LoVo (cell line): ENCODE measurements around the gene GPX4.

Experiments used
- DNase-seq: peaks from one replicate; pipeline ENCODE4 v3.0.0-alpha.2; 2016; ENCODE audit warnings: low spot score

GPX4 gene

DNA sequence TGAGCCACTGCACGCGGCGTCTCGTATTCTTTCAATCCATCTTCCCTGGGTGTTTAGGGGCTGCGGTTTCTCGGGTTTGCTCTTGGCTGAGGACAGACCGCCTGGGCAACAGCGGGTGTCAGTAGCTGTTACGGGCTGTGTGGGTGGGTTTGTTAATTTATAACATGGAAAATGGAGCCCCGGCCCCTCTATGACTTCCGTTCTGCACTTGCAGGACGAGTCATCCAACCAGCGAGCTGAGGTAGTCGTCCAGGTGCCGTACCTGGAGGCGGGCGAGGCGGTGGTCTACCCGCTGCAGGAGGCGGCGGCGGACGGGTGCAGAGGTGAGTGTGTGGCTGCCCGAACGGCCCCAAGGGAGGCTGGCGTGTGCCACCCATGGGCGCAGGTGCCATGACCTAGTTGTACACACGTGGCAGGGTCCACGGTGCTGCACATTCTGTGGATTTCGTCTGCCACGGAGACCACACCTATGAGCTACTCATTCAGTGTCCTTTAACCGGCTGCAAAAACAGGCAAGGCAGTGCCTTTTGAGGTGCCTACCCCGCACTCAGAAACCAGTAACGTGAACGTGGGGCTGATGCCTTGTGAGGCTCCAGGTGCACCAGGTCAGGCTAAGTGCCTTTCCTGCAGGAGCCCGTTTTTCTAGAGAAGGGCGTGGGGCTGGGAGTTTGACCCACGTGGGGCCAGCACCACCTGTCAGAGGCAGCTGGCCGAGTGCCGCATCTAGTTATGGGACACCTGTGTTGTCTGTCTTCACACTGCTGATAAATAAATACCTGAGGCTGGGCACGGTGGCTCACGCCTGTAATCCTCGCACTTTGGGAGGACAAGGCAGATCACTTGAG is 19.5 kb upstream of the GPX4 start:
- DNase-seq, result no peak

DNA sequence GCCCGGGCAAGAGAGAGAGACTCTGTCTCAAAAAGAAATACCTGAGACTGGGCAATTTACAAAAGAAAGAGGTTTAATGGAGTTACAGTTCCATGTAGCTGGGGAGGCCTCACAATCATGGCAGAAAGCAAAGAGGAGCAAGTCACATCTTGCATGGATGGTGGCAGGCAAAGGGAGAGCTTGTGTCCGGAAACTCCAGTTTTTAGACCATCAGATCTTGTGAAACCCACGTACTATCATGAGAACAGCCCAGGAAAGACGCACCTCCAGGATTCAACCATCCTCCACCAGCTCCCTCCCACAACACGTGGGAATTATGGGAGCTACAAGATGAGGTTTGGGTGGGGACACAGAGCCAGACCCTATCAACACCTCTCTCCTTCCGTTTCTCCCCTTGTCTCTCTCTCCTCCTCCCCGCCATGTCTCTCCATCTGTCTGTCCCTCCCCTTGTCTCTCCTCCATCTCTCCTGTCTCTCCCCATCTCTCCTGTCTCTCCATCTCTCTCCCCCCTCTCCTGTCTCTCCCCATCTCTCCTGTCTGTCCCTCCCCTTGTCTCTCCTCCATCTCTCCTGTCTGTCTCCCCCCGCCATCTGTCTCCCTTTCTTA is 18.6 kb upstream of the GPX4 start:
- DNase-seq, result no peak

- DNase-seq, result no peak
Measured at GRCh38 chr19:1085676-1086442, 17.9 kb upstream of the GPX4 start.

DNA sequence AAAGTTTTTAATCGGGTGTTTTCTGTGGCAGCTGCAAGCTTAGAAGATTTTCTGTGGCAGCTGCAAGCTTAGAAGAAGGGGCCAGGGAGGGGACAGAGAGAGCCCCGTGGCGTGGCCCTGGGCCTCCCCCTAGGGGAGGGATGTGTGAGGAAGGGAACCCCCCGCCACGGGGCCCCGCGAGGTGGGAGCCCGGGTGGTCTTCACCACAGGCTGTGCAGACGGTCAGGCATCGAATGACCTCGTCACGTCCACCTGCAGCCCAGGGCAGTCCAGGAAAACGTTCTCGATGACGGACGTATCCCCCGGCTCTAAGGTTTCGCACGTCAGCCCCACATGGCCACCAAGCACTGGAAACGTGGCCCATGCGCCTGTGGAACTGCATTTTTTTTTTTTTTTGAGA is 17.2 kb upstream of the GPX4 start:
- no peak for DNase-seq

DNA sequence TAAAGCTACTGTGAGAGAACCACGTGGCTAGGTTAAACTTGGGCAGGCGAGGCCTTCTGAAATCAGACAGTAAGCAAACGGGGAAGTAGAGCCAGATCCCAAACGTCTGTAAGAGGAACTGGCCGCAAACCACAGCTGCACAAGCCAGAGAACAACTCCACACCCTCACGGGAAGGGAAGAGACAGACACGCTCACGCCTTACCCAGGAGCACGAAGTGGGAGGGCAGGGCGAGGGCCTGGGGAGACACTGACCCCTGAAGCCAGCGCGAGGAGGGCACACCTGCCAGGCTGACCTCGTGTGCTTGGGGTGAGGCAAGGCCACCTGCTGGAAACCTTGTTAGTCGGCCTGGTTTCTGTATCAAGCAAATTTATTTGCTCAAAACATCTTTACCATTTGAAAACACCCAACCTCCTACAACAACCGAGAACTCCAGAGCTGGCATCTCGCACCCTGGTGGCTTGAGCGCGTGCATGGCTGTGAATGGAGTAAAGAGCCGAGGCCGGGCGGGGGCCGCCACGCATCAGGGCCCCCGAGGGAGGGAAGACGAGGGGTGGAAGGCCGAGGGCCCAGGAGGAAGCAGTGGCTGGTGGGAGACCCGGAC is 15.9 kb upstream of the GPX4 start:
- no peak for DNase-seq

- no peak for DNase-seq
Measured at GRCh38 chr19:1088416-1089010, 15.3 kb upstream of the GPX4 start.

DNA sequence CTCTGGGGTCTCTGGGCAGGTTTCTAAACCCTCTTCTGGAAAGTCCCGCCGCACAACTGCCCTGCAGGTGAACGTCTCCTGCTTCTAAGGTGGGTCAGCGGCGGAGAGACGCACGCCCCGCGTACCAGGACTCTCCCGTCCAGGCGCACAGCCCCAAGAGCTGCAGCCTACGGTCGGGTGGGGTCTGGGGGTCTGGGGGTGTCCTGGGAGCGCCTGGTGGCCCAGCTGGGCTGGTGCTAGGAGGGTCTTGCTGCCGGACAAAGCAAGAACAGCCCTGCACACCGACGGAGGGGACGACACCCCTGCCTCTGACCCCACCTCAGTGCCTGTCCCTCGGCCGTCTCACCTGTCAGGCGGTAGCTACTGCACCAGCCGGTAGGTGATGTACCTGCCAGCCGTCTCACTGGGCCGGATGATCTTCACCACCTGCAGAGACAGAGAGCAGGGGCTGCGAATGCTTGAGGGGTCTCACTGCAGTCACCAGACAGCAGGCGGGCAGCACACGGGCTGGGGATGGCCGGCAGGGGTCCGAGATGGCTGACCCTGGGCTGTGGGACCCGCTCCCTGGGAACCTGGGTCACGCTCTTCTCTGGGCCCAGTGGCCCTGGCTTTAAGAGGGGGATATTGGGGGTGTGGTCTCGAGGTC is 14.5 kb upstream of the GPX4 start:
- DNase-seq, result no peak

DNA sequence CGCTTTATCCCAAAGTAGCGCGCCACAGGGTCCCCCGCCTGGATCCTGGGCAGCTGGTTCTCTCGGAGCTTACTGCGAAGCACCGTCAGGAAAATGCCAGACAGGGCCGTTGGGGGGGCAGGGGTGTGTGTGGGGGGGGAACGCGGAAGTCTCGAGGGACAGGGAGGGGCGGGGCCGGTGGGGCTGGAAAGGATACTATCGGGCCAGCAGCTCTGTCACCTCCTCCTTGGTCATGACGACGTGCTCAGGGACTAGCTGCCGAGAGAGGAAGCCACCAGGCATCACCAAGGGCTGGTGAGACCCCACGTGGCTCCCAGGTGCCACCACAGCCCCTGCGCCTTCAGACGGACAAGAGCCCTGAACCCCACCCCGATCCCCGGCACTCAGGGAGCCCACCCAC is 13.9 kb upstream of the GPX4 start:
- DNase-seq, result no peak

DNA sequence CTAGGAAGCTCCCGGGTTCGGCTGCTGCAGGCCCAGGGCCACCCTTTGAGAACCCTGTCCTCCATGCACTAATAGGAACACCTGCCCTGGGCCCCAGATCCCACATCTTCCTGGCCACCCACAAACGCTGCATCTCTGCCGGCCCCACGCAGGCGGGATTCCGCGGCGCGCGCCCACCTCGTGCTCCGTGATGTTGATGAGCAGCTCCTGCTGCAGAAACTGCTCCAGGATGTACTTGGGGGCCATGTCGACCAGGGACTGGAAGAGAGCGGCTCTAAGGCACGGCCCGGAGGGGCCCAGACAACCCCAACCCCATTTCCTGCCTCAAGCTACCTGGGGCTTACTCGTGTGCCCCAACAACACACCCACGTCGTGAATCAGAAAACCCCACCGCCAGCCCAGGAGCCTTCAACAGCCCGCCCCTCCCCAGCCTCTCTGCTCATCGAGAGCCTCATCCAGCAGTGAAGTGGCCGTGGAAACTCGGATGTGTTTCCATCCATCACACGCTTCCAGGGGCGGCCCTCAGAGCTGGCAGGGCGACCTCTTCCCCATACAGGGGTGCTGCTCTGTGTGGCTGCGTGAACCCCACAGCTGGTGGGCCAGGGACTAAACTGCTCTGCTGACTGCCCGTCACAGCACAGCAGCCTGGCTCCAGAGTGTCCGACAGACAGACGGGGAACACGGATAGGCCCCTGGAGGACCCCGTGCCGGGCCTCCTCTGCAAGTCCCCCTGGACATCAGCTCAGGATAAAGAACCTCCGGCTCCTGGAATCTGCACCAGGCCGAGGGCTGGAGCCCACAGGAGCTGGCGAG is 12.9 kb upstream of the GPX4 start:
- no peak for DNase-seq

GRCh38 chr19:1091544-1092175 is 12.1 kb upstream of the GPX4 start:
- no peak for DNase-seq

DNA sequence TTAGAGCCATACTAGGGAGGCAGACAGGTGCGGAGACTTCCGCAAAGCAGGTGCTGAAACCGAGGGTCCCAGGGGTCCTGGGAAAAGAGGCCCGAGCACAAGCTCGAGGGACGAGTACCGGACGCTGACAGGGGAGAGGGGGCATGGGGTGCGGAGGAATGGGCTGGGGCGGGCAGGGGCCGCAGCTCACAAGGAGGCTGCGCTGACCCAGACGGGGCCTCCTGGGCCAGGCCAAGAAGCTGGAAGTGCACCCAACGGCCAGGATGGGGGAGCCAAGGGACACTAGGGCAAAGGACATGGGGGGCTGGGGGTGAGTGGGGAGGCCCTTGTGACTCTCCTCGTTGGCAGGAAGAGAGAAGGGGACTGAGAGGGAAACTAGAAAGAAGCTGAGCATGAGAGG is 10.5 kb upstream of the GPX4 start:
- no peak for DNase-seq

DNA sequence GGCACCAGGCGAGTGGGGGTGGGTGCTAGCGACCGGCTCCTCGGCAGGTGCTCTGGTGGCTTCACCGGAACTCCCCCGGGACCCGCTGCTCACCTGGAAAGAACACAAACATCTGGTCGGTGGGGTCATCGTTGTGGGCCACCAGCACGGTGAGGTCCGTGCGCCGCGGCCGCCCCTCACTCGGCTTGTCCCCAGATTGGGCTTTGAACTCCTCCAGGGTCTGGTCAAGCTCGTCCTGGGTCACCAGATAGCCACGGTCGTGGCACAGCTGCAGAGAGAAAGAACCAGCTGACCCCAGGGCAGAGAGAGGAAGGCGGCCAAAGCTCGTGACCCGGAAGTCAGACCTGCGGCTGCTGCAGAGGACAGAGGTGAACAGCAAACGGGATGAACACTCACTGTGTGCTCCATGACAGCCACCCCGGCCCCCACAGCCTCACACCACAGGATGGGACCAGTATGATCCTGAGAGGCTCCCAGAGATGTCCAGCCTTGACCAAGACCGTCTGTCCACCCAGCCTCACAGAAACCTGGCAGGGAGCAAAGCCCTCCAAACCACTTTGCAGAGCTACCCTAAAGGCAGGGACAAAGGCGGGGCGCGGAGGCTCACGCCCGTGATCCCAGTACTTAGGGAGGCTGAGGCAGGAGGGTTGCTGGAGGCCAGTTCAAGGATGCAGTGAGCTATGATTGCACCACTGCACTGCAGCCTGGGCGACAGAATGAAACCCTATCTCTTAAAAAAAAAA is 9.8 kb upstream of the GPX4 start:
- no peak for DNase-seq

- DNase-seq, result no peak
Measured at GRCh38 chr19:1094655-1094977, 9.2 kb upstream of the GPX4 start.

DNA sequence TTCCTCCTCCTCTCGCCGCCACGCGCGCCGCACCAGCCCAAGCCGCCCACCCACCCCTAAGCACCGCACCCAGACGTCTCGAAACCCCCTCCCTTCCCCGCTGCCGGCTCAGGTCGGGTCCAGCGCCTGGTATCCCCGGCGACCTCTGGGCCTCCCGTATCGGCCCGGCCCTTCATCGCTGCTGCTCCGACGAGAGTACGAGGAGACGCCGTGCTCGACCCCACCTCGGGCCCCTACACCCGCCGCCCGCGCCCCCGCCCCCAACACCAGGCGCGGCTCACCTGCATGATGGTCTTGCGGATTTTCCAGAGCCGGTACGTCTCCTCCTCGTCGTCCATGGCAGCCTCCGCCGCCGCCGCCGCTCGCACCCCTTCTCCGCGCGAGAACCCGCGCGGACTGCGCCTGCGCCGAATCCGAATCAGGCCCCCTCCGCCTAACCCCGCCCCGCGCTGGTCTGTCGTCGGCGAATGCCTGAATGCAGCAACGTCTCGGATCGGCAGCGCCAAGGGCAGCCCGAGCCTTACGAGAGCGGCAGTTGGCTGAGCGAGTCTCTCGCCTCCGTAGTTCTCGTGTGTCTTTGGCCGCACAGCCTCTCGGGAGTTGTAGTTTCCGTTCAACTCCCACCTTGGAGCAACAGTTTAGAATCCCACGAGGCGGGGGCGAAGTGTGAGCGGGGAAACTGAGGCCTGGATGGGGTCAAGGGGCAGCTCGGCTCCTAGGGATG is 8.7 kb upstream of the GPX4 start, which contains the start of gene POLR2E:
Gene POLR2E, minus strand, starts transcription at position 398 of the 724 bp plus-strand sequence. Its CDS starts 60 bp downstream, at position 338.
- DNase-seq, result peak; percentile 98

DNA sequence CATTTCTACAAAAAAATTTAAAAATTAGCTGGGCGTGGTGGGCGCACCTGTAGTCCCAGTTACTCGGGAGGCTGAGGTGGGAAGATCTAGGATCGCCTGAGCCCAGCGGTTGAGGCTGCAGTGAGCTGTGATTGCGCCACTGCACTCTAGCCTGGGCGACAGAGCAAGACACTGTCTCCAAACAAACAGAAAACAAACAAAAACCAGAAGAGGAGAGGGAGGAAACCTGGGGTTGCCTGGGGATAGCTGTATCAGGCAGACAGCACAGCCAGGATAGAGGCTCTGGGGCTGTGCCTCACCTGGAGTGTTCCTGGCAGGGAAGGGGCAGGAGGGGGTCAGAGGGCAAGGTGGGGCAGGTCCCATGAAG is 6.0 kb upstream of the GPX4 start:
- DNase-seq, result no peak

- DNase-seq, result peak; percentile 36
Measured at GRCh38 chr19:1098177-1099051, 5.4 kb upstream of the GPX4 start.

DNA sequence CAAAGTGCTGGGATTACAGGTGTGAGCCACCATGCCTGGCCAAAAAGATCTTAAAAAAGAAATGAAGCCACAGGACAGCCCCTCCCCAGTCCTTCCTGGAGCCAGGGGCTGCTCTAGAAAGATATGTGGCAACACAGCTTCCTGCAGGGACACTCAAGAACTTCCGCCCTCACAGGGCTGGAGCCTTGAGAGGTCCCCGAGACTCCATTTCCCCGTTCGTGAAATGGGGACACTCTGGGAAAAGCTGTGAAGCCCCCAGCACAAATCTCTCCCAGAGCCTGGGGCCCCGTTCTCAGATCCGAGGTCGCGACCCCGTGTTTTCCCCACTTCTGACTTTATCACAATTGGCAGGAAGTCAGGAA is 2.5 kb upstream of the GPX4 start:
- DNase-seq, result no peak
